Neuronal stem cell (in vitro differentiated cells): ENCODE data around the gene EDDM13.

Source experiments
- DNase-seq: peaks from one replicate; pipeline ENCODE4 v3.0.0-alpha.2; 2013; ENCODE audit warnings: low spot score
- H2AFZ ChIP-seq: one replicate; pipeline ENCODE4 v1.6.1; 2013; ENCODE audit warnings: mild to moderate bottlenecking, low read length, inconsistent platforms
- H2AK5ac ChIP-seq: 2 replicates; pipeline ENCODE4 v1.6.1; 2013; ENCODE audit warnings: low read depth, mild to moderate bottlenecking, inconsistent platforms, low read length, moderate library complexity, mixed read lengths
- H2BK120ac ChIP-seq: 2 replicates; pipeline ENCODE4 v1.6.1; 2013; ENCODE audit warnings: low read depth, mild to moderate bottlenecking, inconsistent platforms, low read length, moderate library complexity, mixed read lengths
- H2BK12ac ChIP-seq: one replicate; pipeline ENCODE4 v1.6.1; 2013; ENCODE audit warnings: low read length, inconsistent platforms
- H2BK15ac ChIP-seq: 2 replicates; pipeline ENCODE4 v1.6.1; 2013; ENCODE audit warnings: mild to moderate bottlenecking, low read length, inconsistent platforms, mixed read lengths
- H2BK5ac ChIP-seq: one replicate; pipeline ENCODE4 v1.6.1; 2013; ENCODE audit warnings: inconsistent platforms, mild to moderate bottlenecking, low read length, moderate library complexity
- H3K14ac ChIP-seq: one replicate; pipeline ENCODE4 v1.6.1; 2013; ENCODE audit warnings: low read length, inconsistent platforms
- H3K18ac ChIP-seq: 2 replicates; pipeline ENCODE4 v1.6.1; 2013; ENCODE audit warnings: low read length, inconsistent platforms
- H3K23ac ChIP-seq: 2 replicates; pipeline ENCODE4 v1.6.1; 2013; ENCODE audit warnings: low read depth, mild to moderate bottlenecking, mixed read lengths, low read length, inconsistent platforms; ENCODE audit not compliant: poor library complexity
- H3K27ac ChIP-seq: replicated peaks from 3 replicates; pipeline ENCODE4 v1.5.1; 2013; ENCODE audit warnings: low read length, inconsistent platforms
- H3K27me3 ChIP-seq, 3 experiments: 2 replicates each; pipeline ENCODE4 v1.6.1; 2013; ENCODE audit warnings: low read length in 3 of 3, mild to moderate bottlenecking in 2 of 3, inconsistent platforms in 1 of 3, low read depth in 1 of 3, mixed read lengths in 1 of 3, moderate library complexity in 1 of 3; ENCODE audit not compliant: control insufficient read depth in 3 of 3, insufficient read depth in 3 of 3
- H3K36me3 ChIP-seq, 2 donors: replicated peaks in 1 of 2; 2 replicates each; pipeline ENCODE4 v1.6.1; 2013; ENCODE audit warnings: low read length in 2 of 2; ENCODE audit not compliant: control insufficient read depth in 2 of 2, insufficient read depth in 2 of 2
- H3K4ac ChIP-seq: 2 replicates; pipeline ENCODE4 v1.6.1; 2013; ENCODE audit warnings: inconsistent platforms, mild to moderate bottlenecking, low read length, moderate library complexity
- H3K4me1 ChIP-seq, 2 donors: 1 replicate in 1 of 2; 2 replicates in 1 of 2; pipeline ENCODE4 v1.6.1; 2013; ENCODE audit warnings: low read length in 2 of 2, low read depth in 1 of 2; ENCODE audit not compliant: control insufficient read depth in 2 of 2, insufficient read depth in 1 of 2
- H3K4me2 ChIP-seq: one replicate; pipeline ENCODE4 v1.6.1; 2013; ENCODE audit warnings: mild to moderate bottlenecking, low read length, inconsistent platforms; ENCODE audit not compliant: insufficient read depth, poor library complexity, severe bottlenecking
- H3K4me3 ChIP-seq, 2 donors: 2 replicates each; pipeline ENCODE4 v1.5.1; 2013; ENCODE audit warnings: low read length in 2 of 2, mild to moderate bottlenecking in 2 of 2, inconsistent platforms in 1 of 2, moderate library complexity in 1 of 2
- H3K79me1 ChIP-seq: one replicate; pipeline ENCODE4 v1.6.1; 2013; ENCODE audit warnings: low read depth, mild to moderate bottlenecking, inconsistent platforms, low read length, moderate library complexity
- H3K9ac ChIP-seq: one replicate; pipeline ENCODE4 v1.6.1; 2013; ENCODE audit warnings: mild to moderate bottlenecking, low read depth, low read length, inconsistent platforms; ENCODE audit not compliant: poor library complexity
- H3K9me3 ChIP-seq, 2 donors: replicated peaks in 1 of 2; 2 replicates each; pipeline versions ENCODE3 to v1.6.1; 2013; ENCODE audit warnings: low read length in 2 of 2, mild to moderate bottlenecking in 2 of 2, inconsistent platforms in 1 of 2, low read depth in 1 of 2, mixed read lengths in 1 of 2, moderate library complexity in 1 of 2; ENCODE audit not compliant: control insufficient read depth in 2 of 2, insufficient read depth in 1 of 2
- H4K8ac ChIP-seq: one replicate; pipeline ENCODE4 v1.6.1; 2013; ENCODE audit warnings: low read depth, mild to moderate bottlenecking, inconsistent platforms, low read length, moderate library complexity
- H4K91ac ChIP-seq: one replicate; pipeline ENCODE4 v1.6.1; 2013; ENCODE audit warnings: low read length, low read depth, mild to moderate bottlenecking, inconsistent platforms; ENCODE audit not compliant: poor library complexity
- WGBS, 2 donors: extraction: QIAGEN DNeasy Blood & Tissue Kit; methylation state at CpG; one replicate each; pipeline ENCODE4 v1.1.7; 2013; ENCODE audit warnings: missing lambda C conversion rate in 2 of 2, mixed read lengths in 1 of 2; ENCODE audit not compliant: insufficient read length in 2 of 2, insufficient replicate concordance in 1 of 2; ENCODE audit errors: extremely low coverage in 2 of 2; 5-methylcytosine and 5-hydroxymethylcytosine counted together

Gene EDDM13

GRCh38 chr19:56350416-56351045, 78.0 kb downstream of the EDDM13 start:
- peak; percentile 46 for DNase-seq
- H3K79me1 ChIP-seq = no peaks in the 10 kb centered on the region

DNA sequence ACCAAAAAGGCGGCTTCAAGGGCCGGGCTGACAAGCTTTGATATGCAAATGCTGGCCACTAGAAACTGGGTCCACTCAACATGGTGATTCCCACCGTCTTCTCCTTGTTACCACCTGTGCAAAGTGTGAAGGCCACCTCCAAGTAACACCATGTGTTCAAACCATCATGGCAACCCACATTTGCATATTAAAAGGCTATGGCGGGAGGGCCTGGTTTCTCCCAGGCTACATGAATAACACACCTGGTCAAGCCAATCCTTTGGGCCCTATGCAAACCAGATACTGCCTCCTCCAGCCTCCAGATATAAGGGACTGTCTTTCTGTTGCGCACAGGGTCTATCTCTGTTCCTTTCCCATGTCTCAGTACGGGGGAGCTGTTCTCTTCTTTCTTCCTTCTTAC, 78.7 kb downstream of the EDDM13 start:
- no peak overlapping the region for H3K4ac ChIP-seq
- no peak overlapping the region for H3K4me2 ChIP-seq
- no peak overlapping the region for H4K91ac ChIP-seq
- H3K9ac ChIP-seq = no peak overlapping the region
- H3K14ac ChIP-seq = no peak overlapping the region
- H2BK120ac ChIP-seq = no peak overlapping the region
- no peaks in the 10 kb centered on the region for H3K4me1 ChIP-seq
- no CpG with 5 or more reads among the region's 6 CpGs for WGBS, 2 donors
- no peaks in the 10 kb centered on the region for H3K79me1 ChIP-seq
- no peak overlapping the region for H3K4me3 ChIP-seq
- H3K18ac ChIP-seq = no peak overlapping the region
- H2BK12ac ChIP-seq = no peak overlapping the region
- H4K8ac ChIP-seq = no peak overlapping the region
- no peak overlapping the region for H3K23ac ChIP-seq
- no peaks in the 10 kb centered on the region for H3K9me3 ChIP-seq
- H3K36me3 ChIP-seq = no peaks in the 10 kb centered on the region
- no peak overlapping the region for H2AFZ ChIP-seq
- no peak overlapping the region for H2AK5ac ChIP-seq
- DNase-seq = no peak
- no peak overlapping the region for H3K27ac ChIP-seq
- no peaks in the 10 kb centered on the region for H3K27me3 ChIP-seq
- no peak overlapping the region for H2BK15ac ChIP-seq
- no peak overlapping the region for H2BK5ac ChIP-seq

More at GRCh38 chr19:56350416-56351045, 78.0 kb downstream of the EDDM13 start:
- Histone ChIP-seq H3K4me3 (no peak overlapping the region), H3K4ac (no peak overlapping the region), H4K8ac (no peak overlapping the region), H3K9me3 (no peaks in the 10 kb centered on the region), H3K14ac (no peak overlapping the region), H2AFZ (no peak overlapping the region), H4K91ac (no peak overlapping the region), H2BK120ac (no peak overlapping the region), H3K9ac (no peak overlapping the region), H2BK5ac (no peak overlapping the region), H3K27me3 (no peaks in the 10 kb centered on the region), H2BK15ac (no peak overlapping the region), H3K23ac (no peak overlapping the region), H3K36me3 (no peaks in the 10 kb centered on the region), H3K4me2 (no peak overlapping the region), H3K27ac (no peak overlapping the region), H3K18ac (no peak overlapping the region), H3K4me1 (no peaks in the 10 kb centered on the region), H2AK5ac (no peak overlapping the region), H2BK12ac (no peak overlapping the region)
- WGBS, 2 donors = no CpG with 5 or more reads among the region's 8 CpGs

GRCh38 chr19:56355517-56355916, 83.0 kb downstream of the EDDM13 start:
- no peak overlapping the region for H4K91ac ChIP-seq
- H3K4me2 ChIP-seq = no peak overlapping the region
- H3K9me3 ChIP-seq = peaks cover 0 to 4% of the 10 kb centered on the region in 2 donors
- WGBS, 2 donors = no CpG with 5 or more reads among the region's 1 CpG
- no peak overlapping the region for H3K23ac ChIP-seq
- no peaks in the 10 kb centered on the region for H3K79me1 ChIP-seq
- H3K18ac ChIP-seq = no peak overlapping the region
- H2BK15ac ChIP-seq = no peak overlapping the region
- H3K36me3 ChIP-seq = no peaks in the 10 kb centered on the region
- no peaks in the 10 kb centered on the region for H3K27me3 ChIP-seq
- DNase-seq = no peak
- no peak overlapping the region for H3K27ac ChIP-seq
- no peak overlapping the region for H2BK120ac ChIP-seq
- H2AFZ ChIP-seq = no peak overlapping the region
- H3K14ac ChIP-seq = no peak overlapping the region
- no peak overlapping the region for H2BK12ac ChIP-seq
- H2AK5ac ChIP-seq = no peak overlapping the region
- no peaks in the 10 kb centered on the region for H3K4me1 ChIP-seq
- no peak overlapping the region for H3K4me3 ChIP-seq
- no peak overlapping the region for H2BK5ac ChIP-seq
- H4K8ac ChIP-seq = no peak overlapping the region
- H3K4ac ChIP-seq = no peak overlapping the region
- H3K9ac ChIP-seq = no peak overlapping the region

DNA sequence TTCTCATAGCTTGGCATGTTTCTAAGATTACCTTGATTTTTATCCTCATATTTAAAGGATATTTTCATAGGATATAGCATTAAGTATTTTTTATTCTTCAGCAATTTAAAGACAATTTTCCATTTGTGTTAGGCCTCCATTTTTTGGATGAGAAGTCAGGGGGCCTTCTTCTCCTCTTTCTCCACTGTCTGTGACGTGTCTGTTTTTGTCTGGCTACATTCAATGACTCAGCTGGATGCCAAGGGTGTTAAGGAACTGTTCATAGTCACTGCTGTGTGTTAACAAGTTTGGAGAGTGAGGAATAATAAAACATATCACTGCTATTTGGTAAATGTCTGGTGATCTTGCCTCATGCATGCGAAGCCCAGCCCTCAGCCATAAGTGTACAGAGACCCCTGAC, 84.4 kb downstream of the EDDM13 start:
- Histone ChIP-seq H2AK5ac (no peak overlapping the region), H3K23ac (no peak overlapping the region), H2BK15ac (no peak overlapping the region), H3K9ac (no peak overlapping the region), H2BK12ac (no peak overlapping the region), H3K27ac (no peak overlapping the region), H4K8ac (no peak overlapping the region), H3K79me1 (no peaks in the 10 kb centered on the region), H2AFZ (no peak overlapping the region), H3K9me3 (peaks cover 0 to 7% of the 10 kb centered on the region in 2 donors), H3K14ac (no peak overlapping the region), H3K36me3 (no peaks in the 10 kb centered on the region), H4K91ac (no peak overlapping the region), H2BK5ac (no peak overlapping the region), H3K4me2 (no peak overlapping the region), H2BK120ac (no peak overlapping the region), H3K4ac (no peak overlapping the region), H3K18ac (no peak overlapping the region), H3K27me3 (no peaks in the 10 kb centered on the region), H3K4me3 (no peak overlapping the region), H3K4me1 (no peaks in the 10 kb centered on the region)
- WGBS, 2 donors = no CpG with 5 or more reads among the region's 2 CpGs
- DNase-seq = no peak
